ENCODE measurements around the gene FREY1. TPM values are rescaled to one million over a fixed set of nuclear protein-coding genes. Genes with fewer than 3 reads are reported as not detected.

The FREY1 gene
- total and polyA plus RNA-seq, 7 donors, result 0.14 to 0.56 (median 0.37) TPM; not detected in 4

DNA sequence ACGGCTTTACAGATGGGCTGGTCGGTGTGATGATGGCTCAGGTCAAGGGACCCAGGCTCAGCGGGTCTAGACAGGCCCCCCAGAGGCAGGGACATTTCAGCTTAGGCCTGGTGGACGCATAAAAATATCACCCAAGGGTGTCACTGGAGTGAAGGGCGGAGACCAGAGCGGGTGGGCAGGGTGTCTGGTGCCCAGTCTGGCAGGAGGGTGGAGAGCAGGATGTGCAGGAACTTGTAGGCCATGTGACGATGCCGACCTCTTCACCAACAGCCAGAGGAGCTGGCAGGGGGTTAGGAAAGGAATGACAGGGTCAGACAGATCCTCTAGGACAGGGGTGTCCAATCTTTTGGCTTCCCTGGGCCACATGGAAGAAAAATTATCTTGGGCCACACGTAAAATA is 17.1 kb downstream of the FREY1 start:
- TF ChIP-seq, protein P1, sequence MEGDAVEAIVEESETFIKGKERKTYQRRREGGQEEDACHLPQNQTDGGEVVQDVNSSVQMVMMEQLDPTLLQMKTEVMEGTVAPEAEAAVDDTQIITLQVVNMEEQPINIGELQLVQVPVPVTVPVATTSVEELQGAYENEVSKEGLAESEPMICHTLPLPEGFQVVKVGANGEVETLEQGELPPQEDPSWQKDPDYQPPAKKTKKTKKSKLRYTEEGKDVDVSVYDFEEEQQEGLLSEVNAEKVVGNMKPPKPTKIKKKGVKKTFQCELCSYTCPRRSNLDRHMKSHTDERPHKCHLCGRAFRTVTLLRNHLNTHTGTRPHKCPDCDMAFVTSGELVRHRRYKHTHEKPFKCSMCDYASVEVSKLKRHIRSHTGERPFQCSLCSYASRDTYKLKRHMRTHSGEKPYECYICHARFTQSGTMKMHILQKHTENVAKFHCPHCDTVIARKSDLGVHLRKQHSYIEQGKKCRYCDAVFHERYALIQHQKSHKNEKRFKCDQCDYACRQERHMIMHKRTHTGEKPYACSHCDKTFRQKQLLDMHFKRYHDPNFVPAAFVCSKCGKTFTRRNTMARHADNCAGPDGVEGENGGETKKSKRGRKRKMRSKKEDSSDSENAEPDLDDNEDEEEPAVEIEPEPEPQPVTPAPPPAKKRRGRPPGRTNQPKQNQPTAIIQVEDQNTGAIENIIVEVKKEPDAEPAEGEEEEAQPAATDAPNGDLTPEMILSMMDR (IDR thresholded peaks at IDR 0.05), result no peak
- WGBS, 3 donors, result 86 to 88% (median 86%) methylated on average over 9 of the region's 9 CpGs
- H3K27me3 ChIP-seq (ENCODE audit: insufficient read depth in 3 of 3, low read length in 2 of 3), result no peaks in the 10 kb centered on the region
- ATAC-seq, result no peak
- no peak overlapping the region for H3K4me3 ChIP-seq
- H3K9me3 ChIP-seq, result no peaks in the 10 kb centered on the region
- intact Hi-C loops (cut with DNase I), result no loop called here
- H3K4me1 ChIP-seq, result peaks cover 4% of the 10 kb centered on the region
- peak in 1 of 2 donors; percentile 28 for DNase-seq
- H3K27ac ChIP-seq, result no peak overlapping the region
- no peaks in the 10 kb centered on the region for H3K36me3 ChIP-seq (ENCODE audit: insufficient read depth in 1 of 2, low read depth in 1 of 2)

DNA sequence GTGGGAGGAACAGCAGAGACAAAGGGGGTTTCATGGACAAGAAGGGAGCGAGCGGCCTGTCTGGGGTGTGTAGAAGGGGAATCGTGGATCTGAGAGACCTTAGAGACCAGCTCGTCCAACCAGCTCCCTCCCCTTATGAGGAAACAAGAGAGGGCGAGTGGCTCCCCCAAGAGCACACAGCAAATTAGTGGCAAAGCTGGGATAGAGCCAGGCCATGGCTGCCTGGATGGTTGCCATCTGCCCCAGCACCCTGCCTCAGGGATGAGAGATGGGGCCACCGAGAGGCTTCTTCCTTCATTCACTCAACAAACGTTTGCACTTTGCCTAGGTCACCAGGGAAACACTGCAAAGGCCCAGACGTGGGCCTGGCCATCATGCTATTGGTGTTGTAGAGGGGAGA is 17.5 kb downstream of the FREY1 start:
- peaks cover 4% of the 10 kb centered on the region for H3K4me1 ChIP-seq
- intact Hi-C loops (cut with DNase I), result no loop called here
- no peak overlapping the region for H3K27ac ChIP-seq
- DNase-seq (peak in 1 of 2 donors; percentile 26), ATAC-seq (no peak)
- 78 to 85% (median 82%) methylated on average over 8 of the region's 8 CpGs for WGBS, 3 donors
- no peaks in the 10 kb centered on the region for H3K27me3 ChIP-seq (ENCODE audit: insufficient read depth in 3 of 3, low read length in 2 of 3)
- TF ChIP-seq, protein P1 (IDR thresholded peaks at IDR 0.05), result no peak
- H3K9me3 ChIP-seq, result no peaks in the 10 kb centered on the region
- no peaks in the 10 kb centered on the region for H3K36me3 ChIP-seq (ENCODE audit: insufficient read depth in 1 of 2, low read depth in 1 of 2)
- H3K4me3 ChIP-seq, result no peak overlapping the region

DNA sequence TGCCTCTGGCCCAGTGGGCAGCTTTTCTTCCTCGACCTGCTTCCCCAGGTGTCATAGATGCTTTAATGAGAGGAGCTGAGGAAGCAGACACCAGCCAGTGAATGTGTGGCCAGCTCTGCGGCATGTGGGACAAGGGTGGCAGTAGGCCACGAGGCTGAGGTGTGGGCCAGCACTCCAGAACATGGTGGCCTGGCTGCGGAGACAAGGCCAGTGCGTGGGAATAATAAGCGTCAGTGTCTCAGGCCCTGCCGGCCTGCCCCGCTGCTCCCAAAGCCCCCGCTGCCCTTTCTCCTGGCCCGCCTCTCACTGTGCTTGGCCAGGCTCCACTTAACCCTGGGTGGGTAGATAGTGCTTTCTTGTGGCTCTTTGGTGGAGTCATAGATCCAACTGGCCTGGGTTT is 19.5 kb downstream of the FREY1 start:
- 79 to 90% (median 82%) methylated on average over 6 to 10 of the region's 10 CpGs for WGBS, 3 donors
- Histone ChIP-seq H3K4me3 (no peak overlapping the region), H3K27ac (no peak overlapping the region), H3K27me3 (ENCODE audit: insufficient read depth in 3 of 3, low read length in 2 of 3) (no peaks in the 10 kb centered on the region), H3K36me3 (ENCODE audit: insufficient read depth in 1 of 2, low read depth in 1 of 2) (peaks cover 0 to under 1% of the 10 kb centered on the region in 2 donors), H3K4me1 (peaks cover 4% of the 10 kb centered on the region), H3K9me3 (no peaks in the 10 kb centered on the region)
- TF ChIP-seq, protein P1 (IDR thresholded peaks at IDR 0.05), result no peak
- ATAC-seq, result no peak
- intact Hi-C loops (cut with DNase I), result no loop called here
- DNase-seq, result no peak

DNA sequence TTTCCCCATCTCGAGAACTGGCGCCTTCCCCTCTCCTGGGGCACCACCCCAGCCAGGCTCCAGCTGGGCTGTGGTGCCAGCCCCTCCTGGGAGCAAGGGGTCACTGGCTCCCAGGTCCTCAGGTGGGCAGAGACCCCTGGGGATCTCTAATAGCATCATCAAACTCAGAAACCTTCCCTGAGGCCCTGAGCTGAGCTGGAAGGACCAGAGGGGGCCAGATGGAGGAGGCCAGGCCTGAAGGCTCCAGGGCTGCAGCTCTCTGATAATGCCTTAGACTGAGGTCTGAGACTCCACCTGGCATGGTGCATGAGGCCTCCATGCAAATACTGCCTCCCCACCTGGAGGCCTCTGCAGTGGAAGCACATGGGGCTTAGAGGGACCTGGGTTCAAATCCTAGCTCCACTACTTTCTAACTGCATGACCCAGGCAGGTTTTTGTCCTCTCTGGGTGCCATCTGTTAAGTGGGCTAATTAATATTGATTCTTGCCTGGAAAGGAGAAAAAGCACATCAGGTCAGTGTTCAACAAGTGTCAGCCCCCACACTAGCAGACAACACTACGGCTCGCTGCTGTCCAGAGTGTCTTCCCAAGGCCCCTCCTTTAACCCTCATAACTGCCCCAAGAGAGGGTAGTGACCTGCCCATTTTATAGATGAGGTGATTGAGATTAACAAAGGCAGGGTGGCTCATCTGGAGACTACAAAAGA is 20.1 kb downstream of the FREY1 start:
- TF ChIP-seq, protein P1 (IDR thresholded peaks at IDR 0.05), result no peak
- WGBS, 3 donors, result 74 to 87% (median 84%) methylated on average over 4 of the region's 4 CpGs
- intact Hi-C loops (cut with DNase I), result no loop called here

More for the DNA sequence above, 20.1 kb downstream of the FREY1 start:
- H3K9me3 ChIP-seq, result no peaks in the 10 kb centered on the region
- ATAC-seq, result no peak
- no peak for DNase-seq
- H3K4me1 ChIP-seq, result peaks cover 4% of the 10 kb centered on the region
- H3K27me3 ChIP-seq (ENCODE audit: insufficient read depth in 3 of 3, low read length in 2 of 3), result no peaks in the 10 kb centered on the region
- H3K27ac ChIP-seq, result no peak overlapping the region
- peaks cover 0 to 7% of the 10 kb centered on the region in 2 donors for H3K36me3 ChIP-seq (ENCODE audit: insufficient read depth in 1 of 2, low read depth in 1 of 2)
- H3K4me3 ChIP-seq, result no peak overlapping the region

Measured in psoas muscle (tissue), 8 donors.